NCI-H345 (cell line): Measurements from ENCODE around the gene UTP11.
"Not testable (repeated sequence)": the region's sequence is repeated elsewhere in the genome, so short reads cannot be mapped to it uniquely, and the experiment has no call there.

Experiments
- DNase-seq: peaks from one replicate; lab custom pipeline; 2025; lab: John Stamatoyannopoulos, UW

Gene UTP11, protein sequence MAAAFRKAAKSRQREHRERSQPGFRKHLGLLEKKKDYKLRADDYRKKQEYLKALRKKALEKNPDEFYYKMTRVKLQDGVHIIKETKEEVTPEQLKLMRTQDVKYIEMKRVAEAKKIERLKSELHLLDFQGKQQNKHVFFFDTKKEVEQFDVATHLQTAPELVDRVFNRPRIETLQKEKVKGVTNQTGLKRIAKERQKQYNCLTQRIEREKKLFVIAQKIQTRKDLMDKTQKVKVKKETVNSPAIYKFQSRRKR

DNA sequence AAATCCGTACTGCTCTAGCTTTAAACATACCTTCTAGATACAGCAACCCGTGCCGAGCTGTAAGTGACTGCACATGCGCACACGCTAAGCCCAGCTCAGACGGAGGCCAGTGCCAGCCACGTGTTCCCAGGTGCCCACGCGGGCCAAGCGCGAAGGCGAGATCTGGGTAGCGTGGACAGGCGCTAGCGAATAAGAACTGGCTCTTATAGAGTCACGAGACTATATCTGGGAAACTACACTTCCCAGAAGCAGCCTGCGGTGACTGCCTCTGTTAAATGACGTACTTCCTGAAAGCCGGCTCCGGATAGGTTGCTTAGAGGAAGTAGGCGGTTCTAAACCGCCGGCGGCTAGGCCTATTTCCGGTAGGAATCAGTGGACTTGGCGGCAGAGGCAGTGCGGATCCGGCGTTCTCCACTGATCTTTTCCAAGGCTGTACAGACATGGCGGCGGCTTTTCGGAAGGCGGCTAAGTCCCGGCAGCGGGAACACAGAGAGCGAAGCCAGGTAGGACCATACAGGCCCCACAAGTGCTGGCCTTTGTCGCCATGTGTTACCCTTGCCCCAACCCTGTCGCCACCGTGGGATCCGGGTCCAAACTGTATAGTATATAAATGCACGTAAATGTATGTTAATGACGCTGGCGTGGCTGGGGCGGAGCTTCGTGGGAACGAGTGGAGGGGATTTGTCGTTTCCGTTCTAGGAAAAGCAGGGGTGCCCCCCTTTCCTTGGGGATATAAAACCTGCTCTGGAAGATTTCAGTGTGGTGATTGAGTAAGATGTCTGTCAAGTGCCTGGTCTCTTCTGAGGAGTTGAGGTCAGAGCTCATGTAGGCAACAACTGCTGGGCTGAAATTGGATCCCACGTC is at the start of gene UTP11:
UTP11 (plus strand) TSS at position 372 of the 864 bp plus-strand sequence; CDS start at position 441, 69 bp downstream.
- DNase-seq: peak; percentile 99

DNA sequence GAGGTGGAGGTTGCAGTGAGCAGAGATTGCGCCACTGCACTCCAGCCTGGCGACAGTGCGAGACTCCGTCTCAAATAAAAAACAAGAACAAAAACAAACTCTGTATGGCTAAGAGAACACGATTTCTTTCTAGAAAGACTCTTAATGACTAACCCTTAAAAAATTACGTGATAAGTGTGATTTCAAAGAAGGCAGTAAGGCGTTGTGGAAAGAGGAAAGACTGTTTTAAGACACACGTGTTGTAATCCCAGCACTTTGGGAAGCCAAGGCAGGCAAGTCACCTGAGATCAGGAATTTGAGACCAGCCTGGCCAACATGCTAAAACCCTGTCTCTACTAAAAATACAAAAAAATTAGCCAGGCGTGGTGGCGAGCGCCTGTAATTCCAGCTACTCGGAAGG is 48.4 kb upstream of the UTP11 start:
- DNase-seq: not testable (repeated sequence)

DNA sequence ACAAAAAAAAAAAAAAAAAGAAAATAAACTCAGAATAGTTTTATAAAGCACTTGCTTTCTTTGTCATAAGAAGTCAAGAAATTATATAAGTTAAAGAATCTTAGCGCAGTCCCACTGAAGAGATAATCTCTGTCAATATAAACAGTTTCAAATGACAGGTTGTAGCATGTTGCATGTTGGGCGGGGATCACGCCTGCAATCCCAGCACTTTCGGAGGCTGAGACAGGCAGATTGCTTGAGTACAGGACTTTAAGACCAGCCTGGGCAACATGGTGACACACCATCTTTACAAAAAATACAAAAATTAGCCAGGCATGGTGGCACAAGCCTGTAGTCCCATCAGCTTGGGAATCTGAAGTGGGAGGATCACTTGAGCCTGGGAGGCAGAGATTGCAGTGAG is 47.2 kb upstream of the UTP11 start:
- no peak for DNase-seq

DNA sequence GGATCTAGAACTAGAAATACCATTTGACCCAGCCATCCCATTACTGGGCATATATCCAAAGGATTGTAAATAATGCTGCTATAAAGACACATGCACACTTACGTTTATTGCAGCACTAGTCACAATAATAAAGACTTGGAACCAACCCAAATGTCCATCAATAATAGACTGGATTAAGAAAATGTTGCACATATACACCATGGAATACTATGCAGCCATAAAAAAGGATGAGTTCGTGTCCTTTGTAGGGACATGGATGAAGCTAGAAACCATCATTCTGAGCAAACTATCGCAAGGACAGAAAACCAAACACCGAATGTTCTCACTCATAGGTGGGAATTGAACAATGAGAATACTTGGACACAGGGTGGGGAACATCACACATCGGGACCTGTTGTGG is 38.9 kb upstream of the UTP11 start:
- not testable (repeated sequence) for DNase-seq

DNA sequence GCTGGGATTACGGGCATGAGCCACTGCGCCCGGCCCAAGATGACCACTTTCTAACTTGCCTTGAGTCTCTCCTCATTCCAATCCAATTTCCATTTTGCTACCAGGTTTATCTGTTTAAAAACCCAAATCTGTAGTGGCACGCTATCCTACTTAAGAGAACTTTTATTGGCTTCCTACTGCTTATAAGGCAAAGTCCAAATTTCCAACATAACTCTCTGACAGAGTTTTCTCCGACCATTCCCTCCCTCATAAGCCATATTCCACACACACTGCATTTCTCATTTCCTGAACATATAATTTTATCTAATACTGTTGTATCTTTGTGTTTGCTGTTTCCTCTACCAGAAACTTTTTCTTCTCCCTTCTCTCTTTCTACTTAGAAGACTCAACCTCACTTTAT is 38.0 kb upstream of the UTP11 start:
- no peak for DNase-seq

DNA sequence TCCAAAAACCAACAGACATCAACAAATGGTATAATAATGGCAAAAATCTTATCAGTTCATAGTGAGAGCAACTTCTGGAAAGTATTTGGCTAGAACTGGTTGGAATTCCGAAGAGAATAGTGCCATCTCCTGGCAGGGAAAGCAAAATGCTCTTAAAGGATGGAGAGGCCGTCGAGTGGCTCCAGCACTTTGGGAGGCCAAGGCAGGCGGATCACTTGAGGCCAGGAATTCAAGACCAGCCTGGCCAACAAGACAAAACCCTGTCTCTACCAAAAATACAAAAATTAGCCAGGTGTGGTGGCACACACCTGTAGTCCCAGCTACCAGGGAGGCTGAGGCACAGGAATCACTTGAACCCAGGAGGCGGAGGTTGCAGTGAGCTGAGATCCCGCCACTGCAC is 37.5 kb upstream of the UTP11 start:
- DNase-seq: peak; percentile 56

DNA sequence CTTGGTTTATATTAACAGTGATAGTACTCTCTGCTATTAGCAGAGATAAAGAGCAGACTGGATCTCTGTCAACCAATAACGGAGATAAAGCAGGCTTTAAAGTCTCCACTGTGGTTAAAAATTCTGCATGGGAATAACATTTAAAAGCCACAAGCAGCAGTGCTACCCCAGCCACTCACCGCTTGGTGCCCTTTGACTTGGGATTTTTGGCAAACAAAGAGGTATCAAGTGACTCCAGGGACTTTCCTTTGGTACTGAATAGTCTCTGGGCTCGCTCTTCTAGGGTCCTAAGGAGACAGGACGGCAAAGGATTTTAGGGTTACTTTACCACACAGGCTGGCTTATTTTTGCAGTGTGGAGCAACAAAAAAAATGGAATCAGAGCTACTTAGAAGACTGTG is 34.0 kb upstream of the UTP11 start:
- no peak for DNase-seq

DNA sequence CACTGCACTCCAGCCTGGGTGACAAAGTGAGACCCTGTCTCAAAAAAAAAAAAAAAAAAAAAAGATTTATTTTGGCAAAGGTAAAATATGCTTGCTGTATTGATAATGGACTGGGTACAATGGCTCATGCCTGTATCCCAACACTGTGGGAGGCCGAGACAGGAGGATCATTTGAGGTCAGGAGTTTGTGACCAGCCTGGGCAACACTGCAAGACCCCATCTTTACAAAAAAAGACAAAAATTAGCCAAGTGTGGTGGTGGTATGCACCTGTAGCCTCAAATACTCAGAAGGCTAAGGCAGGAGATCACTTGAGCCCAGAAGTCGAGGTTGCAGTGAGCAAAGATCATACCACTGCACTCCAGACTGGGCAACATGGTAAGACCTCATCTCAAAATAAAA is 29.0 kb upstream of the UTP11 start:
- DNase-seq: no peak

DNA sequence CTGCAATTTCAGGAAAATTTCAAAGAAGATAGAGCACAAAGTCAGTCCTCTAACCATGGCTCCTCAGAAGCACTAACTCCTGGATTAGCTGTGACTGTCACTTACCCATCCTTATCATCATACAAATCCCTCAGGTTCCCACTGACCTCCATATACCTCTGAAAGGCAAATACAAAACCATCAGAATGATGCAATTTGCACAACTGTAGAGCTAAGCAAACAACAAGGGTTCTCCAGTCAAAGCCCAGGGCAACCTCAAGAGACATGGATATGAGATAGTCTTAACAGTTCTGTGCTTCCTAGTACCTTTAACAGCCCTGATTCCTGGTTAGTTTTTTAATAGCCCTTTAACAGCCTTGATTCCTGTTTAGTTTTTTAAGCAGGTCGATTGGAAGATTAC is 24.9 kb upstream of the UTP11 start:
- no peak for DNase-seq

DNA sequence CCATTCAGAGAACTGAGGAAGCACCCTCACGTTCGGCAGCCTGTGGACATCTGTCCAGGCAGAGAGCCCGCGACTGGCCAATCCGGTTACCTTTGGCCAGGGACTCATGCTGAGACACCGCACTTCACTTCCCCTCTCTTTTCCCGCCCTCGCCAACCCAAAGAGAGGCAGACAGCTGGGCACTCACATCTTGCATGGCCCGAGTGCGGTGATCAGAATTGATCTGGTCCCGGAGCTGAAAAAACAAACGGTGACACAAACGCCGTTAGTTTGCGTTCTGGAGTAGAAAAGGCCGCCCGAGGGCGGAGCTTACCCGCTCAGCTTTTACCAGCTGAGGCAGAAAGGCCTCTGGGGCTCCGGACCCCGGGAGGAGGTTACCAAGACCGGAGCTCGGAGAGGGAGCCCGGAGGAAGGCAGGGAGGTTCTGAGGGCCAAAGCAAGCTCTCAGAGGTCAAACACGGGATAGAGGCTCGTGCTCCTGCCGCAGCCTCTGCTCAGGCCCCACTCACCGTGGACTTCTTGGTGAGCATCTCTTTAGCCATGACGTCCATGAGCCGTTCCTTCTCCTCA is 23.1 kb upstream of the UTP11 start:
- DNase-seq: peak; percentile 38

DNA sequence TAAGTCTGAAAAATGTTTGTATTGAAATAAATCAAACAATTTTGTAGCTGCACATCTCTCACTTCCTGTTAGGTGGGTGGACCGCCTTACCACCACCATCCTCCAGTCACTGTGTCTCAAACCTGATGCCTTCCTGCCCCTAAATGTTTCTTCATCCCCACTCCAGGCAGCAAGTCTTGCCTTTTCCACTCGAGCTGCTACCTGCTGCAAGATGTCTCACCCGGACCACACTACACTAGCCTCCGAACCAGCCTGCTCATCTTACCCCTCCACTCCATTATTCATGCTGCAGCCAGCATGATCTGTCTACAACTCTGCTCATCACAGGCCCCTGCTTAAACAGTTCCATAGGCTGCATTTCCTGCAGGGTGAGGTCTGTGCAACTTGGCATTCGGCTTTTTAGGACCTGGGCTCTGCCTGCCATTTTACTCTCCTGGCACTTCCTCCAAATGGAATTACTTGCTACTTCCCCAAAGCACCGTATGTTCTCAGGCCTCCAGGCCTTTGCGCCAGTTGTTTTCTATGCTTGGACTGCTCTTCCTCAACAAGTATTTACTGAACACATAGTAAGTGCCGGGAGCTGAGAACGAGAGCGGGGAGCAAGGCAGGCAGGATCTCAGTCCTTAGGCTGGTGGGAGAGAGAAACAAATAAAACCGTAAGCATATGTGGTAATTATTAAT is 17.5 kb upstream of the UTP11 start:
- DNase-seq: no peak

DNA sequence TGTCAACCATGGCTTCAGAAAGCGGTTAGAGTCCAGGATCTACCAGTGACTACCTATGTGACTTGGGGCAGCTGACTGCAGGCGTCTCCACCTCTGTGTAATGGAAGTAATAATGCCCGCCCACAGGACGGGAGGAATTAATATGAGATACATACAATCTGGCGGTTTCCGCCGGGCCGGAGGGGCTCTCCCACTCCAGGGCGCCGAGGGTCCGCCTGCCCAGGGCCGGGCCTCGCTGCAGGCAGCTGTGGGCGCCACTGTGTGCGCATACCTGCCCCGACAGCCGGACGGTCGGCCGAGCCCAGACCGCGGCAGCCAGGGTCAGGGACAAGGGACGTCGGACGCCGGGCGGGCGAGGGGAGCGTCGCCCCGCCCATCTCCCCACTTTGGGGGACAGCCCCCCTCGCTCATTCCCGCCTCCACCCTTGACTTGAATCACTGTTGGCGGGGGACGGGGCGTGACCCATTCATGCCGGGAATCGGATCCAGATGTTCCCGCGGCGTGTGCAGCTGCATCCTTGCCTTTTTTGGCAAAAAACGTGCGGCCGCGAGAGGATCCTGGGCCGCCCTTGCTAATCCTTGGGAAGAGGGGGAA is 16.7 kb upstream of the UTP11 start:
- DNase-seq: peak; percentile 75

DNA sequence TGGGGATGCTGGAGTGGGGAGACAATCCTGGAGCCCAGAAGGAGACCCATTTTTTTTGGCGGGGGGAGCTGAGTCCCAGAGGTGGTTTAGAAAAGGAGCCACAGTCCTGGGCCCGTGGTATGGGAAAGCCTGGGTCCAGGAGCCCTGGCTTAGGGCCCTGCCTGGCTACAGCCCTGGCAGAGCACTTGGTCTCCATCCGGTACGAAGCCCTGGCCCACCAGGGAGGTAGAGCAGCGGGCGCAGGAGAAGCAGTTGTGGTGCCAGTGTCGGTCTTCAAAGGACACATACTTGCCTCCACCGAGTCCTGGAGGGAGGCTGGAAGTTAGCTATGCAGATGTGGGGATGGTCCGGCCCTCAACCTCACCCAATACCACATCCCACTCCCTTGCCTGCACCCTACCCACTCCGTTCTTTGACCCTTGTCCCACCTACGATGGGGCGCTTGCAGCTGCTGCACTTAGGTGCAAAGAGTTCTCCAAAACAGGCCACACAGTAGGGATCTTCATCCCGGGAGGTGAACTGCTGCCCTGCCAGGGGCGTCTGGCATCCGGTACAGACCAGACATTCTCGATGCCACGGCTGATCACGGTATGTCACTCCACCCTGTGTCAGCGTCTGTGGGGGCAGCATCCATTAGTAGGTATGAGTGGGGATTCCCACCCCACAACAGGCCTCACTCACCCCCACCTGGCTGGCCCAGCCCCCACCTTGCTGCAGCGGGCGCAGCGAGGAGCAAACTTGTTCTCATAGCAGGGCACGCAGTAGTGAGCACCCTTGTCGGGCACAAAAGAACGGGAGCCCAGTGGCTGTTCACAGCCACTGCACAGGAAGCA is 15.1 kb upstream of the UTP11 start:
- no peak for DNase-seq

DNA sequence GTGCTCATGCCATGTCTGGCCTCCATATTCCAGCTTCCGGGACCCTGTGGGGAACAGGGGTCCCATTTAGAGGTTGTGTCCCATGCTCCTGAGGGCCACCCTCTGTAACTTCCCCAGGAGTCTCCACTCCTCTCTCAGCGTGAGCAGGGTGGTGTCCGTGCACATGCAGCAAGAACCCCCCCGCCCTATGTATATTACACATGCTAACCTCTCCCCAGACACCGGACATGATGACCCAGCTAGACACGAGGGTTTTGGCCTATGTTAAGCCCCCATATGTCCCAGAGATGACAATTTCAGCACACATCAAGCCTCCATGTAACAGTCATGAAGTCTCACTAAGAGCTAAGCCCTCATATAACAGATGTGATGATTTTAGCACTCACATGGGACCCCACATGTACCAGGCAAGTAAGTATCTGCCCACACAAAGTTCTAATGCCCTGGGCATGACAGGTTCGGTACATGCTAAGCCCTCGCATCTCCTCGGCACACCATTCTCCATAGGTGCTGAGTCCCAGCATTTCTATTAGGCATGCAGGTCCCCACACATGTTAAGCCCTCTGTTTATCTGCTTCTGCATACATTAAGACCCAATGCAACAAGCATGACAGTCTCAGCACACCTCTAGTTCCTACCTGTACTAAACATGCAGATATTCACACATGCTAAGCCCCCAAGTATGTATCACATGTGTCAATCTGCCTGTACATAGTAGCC is 14.3 kb upstream of the UTP11 start:
- DNase-seq: no peak

DNA sequence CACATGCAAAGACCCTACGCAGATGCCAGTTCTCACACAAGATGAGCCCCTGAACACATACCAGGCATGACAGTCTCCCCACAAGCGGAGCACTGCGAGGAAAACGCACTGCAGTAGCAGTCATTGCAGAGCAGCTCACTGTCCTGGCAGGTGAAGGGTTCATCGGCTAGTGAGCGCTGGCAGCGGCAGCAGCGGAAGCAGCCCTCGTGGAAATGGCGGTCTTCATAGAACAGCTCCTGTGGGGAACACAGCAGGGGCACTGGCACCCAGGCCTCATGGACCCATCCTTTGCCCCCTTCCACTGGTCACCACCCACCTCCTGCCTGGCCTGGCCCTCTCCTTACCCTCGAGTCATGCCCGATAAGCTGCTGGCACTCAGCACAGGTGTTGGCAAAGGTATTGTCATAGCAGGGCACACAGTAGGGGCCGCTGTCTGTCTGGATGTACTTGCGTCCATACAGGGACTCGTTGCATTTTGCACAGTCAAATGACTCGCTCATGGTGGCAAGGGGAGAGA is 13.6 kb upstream of the UTP11 start:
- no peak for DNase-seq

DNA sequence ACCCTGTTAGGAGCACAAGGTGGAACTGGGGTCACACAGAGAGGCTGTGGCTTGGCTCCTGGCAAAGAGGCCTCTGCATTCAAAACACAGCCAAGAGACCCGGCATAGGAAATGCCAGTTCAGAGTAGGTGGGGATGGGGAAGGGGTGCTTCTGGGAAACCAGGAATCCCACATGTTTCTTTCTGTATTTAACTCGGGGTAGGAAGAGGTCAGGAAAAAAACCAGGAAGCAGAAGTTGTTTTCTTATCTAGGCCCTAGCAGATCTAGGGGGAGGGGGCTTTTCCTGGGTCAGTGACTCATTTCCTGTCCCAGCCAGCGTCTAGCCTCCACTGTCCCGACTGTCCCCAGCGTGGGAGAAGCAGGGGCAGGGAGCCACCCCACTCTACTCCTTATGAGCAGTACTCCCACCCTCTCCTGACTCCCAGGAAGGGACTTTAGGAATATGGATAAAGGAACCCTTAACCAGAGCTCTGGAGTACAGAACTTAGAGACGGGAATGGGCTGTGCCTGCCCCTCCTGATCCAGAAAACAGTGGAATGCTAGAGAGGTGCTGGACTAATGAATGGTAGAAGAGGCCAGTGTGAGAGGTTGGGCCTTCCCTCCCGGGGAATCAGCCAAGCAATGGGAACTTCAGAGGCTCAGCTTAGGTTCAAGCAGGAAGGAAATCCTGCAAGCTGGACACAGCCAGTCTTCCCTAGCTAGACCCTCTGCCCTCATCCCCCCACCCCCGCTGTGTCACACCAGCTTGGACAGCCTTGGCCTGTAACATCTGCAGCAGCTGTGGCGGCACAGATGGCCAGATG is 12.9 kb upstream of the UTP11 start:
- DNase-seq: no peak

DNA sequence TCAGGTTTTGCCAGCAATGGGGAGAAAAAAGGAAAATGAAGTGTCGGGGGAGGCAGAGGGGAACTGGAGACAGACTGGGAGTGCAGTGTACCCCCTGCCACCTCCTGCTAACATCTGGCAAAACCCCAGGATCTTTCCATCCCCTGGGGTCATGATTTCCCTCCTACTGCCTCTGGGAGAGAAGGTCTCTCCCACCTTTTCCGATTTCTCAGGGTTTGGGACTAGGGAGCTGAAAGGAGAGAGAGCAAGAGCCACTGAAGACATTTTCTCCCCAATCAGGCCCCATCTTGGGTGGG is 12.4 kb upstream of the UTP11 start:
- DNase-seq: no peak

DNA sequence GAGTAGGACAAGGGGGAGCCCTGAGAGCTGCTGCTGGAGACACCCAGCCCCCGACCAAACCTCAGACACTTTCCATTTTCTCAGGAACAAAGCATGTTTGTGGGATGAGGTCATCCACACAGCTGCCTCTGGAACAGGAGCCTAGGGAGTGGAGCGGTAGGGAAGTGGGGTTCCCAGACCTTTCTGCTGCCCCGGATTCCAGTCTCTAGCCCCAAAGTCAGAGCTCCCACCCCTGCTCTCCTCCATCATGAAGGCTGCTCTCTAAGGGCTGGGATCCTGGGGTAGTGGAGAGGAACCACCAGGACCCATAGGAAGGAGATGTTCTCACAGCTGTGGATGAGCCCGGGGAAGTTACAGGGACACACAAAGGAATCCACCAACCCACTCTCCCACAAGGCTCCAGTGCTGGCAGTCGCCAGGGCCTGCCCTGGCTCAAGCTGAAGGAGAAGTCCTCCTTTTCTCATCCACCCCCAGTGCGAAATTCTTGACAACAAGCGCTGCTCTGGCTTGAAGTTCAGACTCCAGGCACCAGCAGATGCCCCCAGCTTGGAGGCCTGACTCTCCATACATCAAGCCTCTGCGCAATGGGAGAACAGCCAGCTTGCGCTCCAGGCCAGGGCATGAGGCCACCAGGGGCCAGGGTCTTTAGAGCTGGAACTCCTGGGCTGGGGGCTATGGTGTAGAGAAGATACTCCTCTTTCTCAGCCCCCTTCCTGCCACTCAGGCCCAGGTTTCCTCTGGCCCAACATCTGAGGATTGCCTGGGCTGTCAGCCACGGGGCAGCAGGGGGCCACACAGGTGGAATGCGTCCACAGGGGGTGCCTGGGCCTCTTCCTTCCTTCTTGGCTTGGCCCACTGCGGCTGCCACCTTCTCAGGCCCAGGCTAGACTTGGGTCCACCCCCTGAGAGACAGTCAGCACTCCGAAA is 11.7 kb upstream of the UTP11 start:
- DNase-seq: no peak
